ENCODE results near the gene ZNF678. TPM values are rescaled to one million over a fixed set of nuclear protein-coding genes. Genes with fewer than 3 reads are reported as not detected.

The ZNF678 gene
- total and polyA plus RNA-seq, 9 of the 15 experiments (the other 6 are each of a cell fraction or from before 2014, with no cell fraction given), result 3.0 to 16.8 (median 8.0) TPM

- TF ChIP-seq DPF2 (IDR thresholded peaks at IDR 0.05) (0 out of 2 replicates have a peak, but pooled peaks have one; percentile 24), GATA2 (CRISPR knock-in tag; IDR thresholded peaks at IDR 0.05) (0 out of 2 replicates have a peak, but pooled peaks have one; percentile 11), CBFA2T3 (IDR thresholded peaks at IDR 0.05) (peak; percentile 77), TAL1 (IDR thresholded peaks at IDR 0.05) (peak; percentile 86), SMARCE1 (IDR thresholded peaks at IDR 0.05) (peak; percentile 64; the same call in 1 of the 2 replicates), ARID1B (IDR thresholded peaks at IDR 0.05) (peak; percentile 81), NR2C1 (IDR thresholded peaks at IDR 0.05) (peak; percentile 84; the same call in 1 of the 2 replicates), NR2C1 (tag; IDR thresholded peaks at IDR 0.05) (peak; percentile 83), PML (IDR thresholded peaks at IDR 0.05; ENCODE audit: low read length) (0 out of 2 replicates have a peak, but pooled peaks have one; percentile 32), PRPF4 (IDR thresholded peaks at IDR 0.05; ENCODE audit: insufficient read depth, low read depth, low read length, poor library complexity, severe bottlenecking) (no peak)
These were observed 122.5 kb downstream of the ZNF678 start (continued) for GRCh38 chr1:227685807-227686206.

GRCh38 chr1:227697321-227697864, 134.0 kb downstream of the ZNF678 start:
- FAIRE-seq (no peak), ATAC-seq (no peak), DNase-seq (ENCODE audit: extremely low read depth in 1 of 4, low spot score in 3 of 4) (no peak)
- WGBS (ENCODE audit: insufficient coverage, low coverage, missing lambda C conversion rate), result 4% methylated on average over 3 of the region's 3 CpGs
- H3K27ac ChIP-seq (ENCODE audit: extremely low read depth, low read depth, low read length), result no peak overlapping the region
- no peaks in the 10 kb centered on the region for H3K9me1 ChIP-seq (ENCODE audit: control insufficient read depth, insufficient read depth, low read length)
- TF ChIP-seq ZNF274 (IDR thresholded peaks at IDR 0.05; ENCODE audit: borderline replicate concordance, low read depth, low read length) (peak; percentile 69; the same call in 1 of the 2 replicates), ETV1 (tag; conservative IDR thresholded peaks at IDR 0.05; ENCODE audit: low read depth) (no peak), ARID2 (IDR thresholded peaks at IDR 0.05) (no peak), ZNF561 (CRISPR knock-in tag; conservative IDR thresholded peaks at IDR 0.05) (no peak)
- H4K20me1 ChIP-seq (replicated peaks; ENCODE audit: control insufficient read depth, insufficient read depth, low read length), result no peaks in the 10 kb centered on the region
- peaks cover 4% of the 10 kb centered on the region; the same call in 1 of the 2 replicates for H3K9me3 ChIP-seq (replicated peaks; ENCODE audit: control insufficient read depth, insufficient read depth, low read depth, low read length)
- no peaks in the 10 kb centered on the region for H3K27me3 ChIP-seq (ENCODE audit: control insufficient read depth in 2 of 2, insufficient read depth in 2 of 2, low read length in 2 of 2)
- H3K4me2 ChIP-seq (ENCODE audit: insufficient read depth, low read length), result no peak overlapping the region
- no peaks in the 10 kb centered on the region for H3K36me3 ChIP-seq (ENCODE audit: control insufficient read depth, insufficient read depth, low read length)
- no peaks in the 10 kb centered on the region for H3K79me2 ChIP-seq (ENCODE audit: control insufficient read depth, insufficient read depth, low read length)
- CTCF ChIA-PET (ENCODE audit: low intra/inter-chr PET ratio), result no interaction called here
- POLR2A ChIA-PET, result no interaction called here
- BruUV-seq (replicated peaks), result no TSS peak
- no peak overlapping the region for H2AFZ ChIP-seq (ENCODE audit: low read depth, low read length)
- H3K4me3 ChIP-seq, result no peak overlapping the region
- intact Hi-C loops (cut with micrococcal nuclease), result loop anchor here (10.0 kb wide), 1 partner anchor 213 kb away; no protein-coding TSS in a partner anchor
- no peak overlapping the region for H3K9ac ChIP-seq (ENCODE audit: insufficient read depth in 1 of 2, low read depth in 2 of 2, low read length in 2 of 2)
- no peaks in the 10 kb centered on the region for H3K4me1 ChIP-seq (replicated peaks in 1 of 2; ENCODE audit: control insufficient read depth in 2 of 2, insufficient read depth in 2 of 2, low read length in 2 of 2)
- in situ Hi-C loops (cut with MboI), result no loop called here

All from K562 (cell line).